Stomach smooth muscle (tissue), 2 donors: Measurements from ENCODE around the gene CD300C.

Experiments used
- H3K27ac ChIP-seq: one replicate; pipeline ENCODE4 v1.7.0; 2013; ENCODE audit warnings: mild to moderate bottlenecking, low read length, inconsistent platforms
- H3K27me3 ChIP-seq, 2 donors: one replicate each; pipeline ENCODE4 v1.7.0; 2013; ENCODE audit warnings: low read length in 2 of 2; ENCODE audit not compliant: insufficient read depth in 2 of 2, control insufficient read depth in 1 of 2
- H3K36me3 ChIP-seq, 2 donors: one replicate each; pipeline ENCODE4 v1.7.0; 2013; ENCODE audit warnings: low read length in 2 of 2; ENCODE audit not compliant: control insufficient read depth in 2 of 2, insufficient read depth in 2 of 2
- H3K4me1 ChIP-seq: one replicate; pipeline ENCODE4 v1.7.0; 2013; ENCODE audit warnings: low read length; ENCODE audit not compliant: control insufficient read depth, insufficient read depth
- H3K4me3 ChIP-seq, 2 donors: one replicate each; pipeline ENCODE4 v1.7.0; 2013; ENCODE audit warnings: low read length in 2 of 2
- H3K9ac ChIP-seq, 2 donors: one replicate each; pipeline ENCODE4 v1.7.0; 2013; ENCODE audit warnings: low read length in 2 of 2, mild to moderate bottlenecking in 1 of 2
- H3K9me3 ChIP-seq, 2 donors: one replicate each; pipeline ENCODE4 v1.7.0; 2013; ENCODE audit warnings: low read length in 2 of 2; ENCODE audit not compliant: control insufficient read depth in 2 of 2
- donor health status: healthy.
- donor health status: Pancreatic carcinoma.

CD300C gene

DNA sequence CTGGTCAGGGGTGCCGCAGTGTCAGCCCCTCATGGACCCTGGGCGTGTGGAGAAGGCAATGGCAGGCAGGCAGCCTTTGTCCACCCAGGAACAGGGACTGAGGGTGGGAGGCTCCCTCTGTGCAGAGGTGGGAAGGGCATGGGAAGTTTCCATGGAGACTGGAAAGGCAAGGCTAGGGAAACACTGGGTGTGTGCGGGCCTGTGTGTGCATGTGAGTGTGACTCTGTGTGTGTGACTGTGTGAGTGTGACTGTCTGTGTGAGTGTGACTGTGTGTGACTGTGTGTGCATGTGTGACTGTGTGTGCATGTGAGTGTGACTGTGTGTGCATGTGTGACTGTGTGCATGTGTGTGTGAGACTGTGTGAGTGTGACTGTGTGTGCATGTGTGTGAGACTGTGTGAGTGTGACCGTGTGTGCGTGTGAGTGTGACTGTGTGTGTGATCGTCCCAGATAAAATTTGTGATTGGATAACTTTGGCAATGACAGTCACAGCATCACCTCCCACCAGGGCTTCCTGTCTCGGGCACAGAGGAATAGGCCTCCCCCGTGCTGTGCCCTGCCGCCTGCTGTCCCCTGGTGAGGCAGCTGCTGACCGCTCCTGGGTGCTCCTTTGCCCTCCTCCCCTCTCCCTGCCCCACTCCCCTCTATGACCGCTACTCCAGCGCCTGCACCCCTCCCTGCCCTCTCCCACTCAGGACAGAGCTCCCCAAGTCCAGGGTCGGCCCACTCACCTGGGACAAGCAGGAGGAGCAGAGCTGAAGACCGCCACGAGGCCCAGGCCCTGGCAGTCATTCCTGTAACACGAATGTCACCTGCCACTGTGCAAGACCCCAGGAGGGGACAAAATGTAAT is 698 bp downstream of the CD300C start:
- Histone ChIP-seq H3K4me1 (no peaks in the 10 kb centered on the region), H3K27me3 (peaks cover 1 to 2% of the 10 kb centered on the region in 2 donors), H3K9me3 (no peaks in the 10 kb centered on the region), H3K4me3 (no peak overlapping the region), H3K9ac (no peak overlapping the region), H3K27ac (no peak overlapping the region), H3K36me3 (no peaks in the 10 kb centered on the region)

DNA sequence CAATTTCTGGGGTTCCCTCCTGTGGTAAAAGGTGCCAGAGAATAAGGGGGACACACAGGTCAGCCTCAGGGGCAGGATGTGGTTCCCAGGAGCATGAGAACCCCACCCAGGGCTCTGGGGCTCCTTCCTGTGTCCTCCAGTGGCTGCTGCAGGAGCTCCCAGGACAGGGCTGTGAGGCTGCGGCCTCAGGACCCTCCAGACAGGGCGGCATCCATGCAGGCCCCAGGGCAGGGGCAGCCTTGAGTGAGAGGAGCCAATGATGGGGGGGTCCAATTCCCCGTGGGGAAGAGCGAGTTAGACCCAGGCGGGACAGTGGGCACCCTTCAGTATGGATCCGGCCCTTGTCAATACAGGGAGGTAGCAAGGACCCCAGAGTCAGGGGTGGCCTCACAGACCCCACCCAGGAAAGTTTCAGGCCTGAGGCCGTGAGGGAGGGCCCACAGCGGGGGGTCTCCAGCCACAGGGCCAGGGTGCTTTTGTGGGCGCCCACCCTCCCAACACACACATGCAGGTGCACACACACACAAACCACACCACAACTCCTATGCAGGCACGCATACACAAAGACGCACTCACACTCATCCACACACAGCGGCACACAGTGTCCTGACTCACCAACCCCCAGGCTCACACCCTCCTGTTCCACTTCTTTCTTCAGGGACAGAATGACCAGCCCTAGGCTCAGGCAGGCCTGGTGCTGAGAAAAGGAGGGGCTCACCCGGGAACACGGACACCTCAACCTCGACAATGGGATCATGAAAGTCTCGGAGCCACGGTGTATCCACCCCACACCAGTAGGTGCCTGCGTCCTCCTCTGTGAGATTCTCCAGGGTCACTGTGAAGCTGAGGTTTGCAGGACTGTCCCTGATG is 1.8 kb downstream of the CD300C start:
- Histone ChIP-seq H3K27ac (no peak overlapping the region), H3K27me3 (peaks cover 0 to 2% of the 10 kb centered on the region in 2 donors), H3K9ac (no peak overlapping the region), H3K4me3 (no peak overlapping the region), H3K36me3 (no peaks in the 10 kb centered on the region), H3K4me1 (no peaks in the 10 kb centered on the region), H3K9me3 (no peaks in the 10 kb centered on the region)

DNA sequence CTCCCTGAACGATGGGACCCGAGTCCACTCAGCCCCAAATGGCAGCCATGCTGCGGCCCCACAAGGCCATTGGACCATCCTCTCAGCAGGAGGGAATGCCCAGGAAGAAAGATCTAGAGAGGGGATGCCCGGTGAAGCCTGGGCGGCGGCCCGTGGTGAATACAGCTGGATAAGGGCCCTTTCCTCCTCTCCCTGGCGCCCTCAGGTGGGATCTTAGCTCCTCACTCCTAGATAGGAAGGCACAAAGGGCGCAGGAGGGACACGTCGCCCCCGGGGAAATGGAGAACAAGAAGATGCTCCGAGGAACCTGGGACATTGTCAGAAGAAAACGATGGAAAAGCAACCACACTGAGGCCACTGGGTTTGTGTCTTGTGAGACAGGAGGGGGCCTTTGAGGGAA is 2.5 kb downstream of the CD300C start:
- Histone ChIP-seq H3K9ac (no peak overlapping the region), H3K4me1 (no peaks in the 10 kb centered on the region), H3K27ac (no peak overlapping the region), H3K9me3 (no peaks in the 10 kb centered on the region), H3K27me3 (peaks cover 0 to 6% of the 10 kb centered on the region in 2 donors), H3K4me3 (no peak overlapping the region), H3K36me3 (no peaks in the 10 kb centered on the region)

DNA sequence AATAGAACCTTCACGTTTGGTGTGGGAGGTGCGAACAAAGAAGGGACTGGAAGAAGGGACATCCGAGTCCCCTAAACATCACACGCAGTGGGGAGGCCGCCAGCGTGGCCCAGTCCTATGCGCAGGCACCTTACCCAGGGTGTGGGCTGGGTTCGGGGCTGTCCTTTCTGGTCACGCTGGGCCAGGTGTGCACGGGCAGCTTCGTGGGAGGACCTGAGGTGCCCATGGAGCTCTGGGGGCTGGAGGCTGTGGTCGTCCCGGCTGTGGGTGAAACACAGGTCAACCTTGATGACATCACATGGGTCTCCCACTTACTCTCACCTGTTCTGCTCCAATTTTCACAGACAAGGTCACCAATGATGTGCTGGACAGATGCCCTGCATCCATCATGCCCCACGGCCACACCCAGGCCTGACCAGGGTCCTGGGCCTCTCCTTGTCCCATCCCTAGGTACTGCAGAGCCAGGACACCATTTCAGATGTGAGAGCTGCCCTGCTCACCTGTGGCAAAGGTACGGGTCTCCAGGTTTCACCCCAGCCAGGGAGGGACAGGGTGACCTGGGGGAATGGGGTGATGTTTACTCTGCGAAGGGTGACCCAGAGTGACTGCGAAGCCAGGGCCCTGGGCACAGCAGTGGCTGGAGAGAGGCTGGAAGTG is 3.1 kb downstream of the CD300C start:
- peaks cover 0 to 6% of the 10 kb centered on the region in 2 donors for H3K27me3 ChIP-seq
- H3K36me3 ChIP-seq, result no peaks in the 10 kb centered on the region
- H3K4me3 ChIP-seq, result no peak overlapping the region
- no peak overlapping the region for H3K27ac ChIP-seq
- H3K9me3 ChIP-seq, result no peaks in the 10 kb centered on the region
- H3K9ac ChIP-seq, result no peak overlapping the region
- no peaks in the 10 kb centered on the region for H3K4me1 ChIP-seq

DNA sequence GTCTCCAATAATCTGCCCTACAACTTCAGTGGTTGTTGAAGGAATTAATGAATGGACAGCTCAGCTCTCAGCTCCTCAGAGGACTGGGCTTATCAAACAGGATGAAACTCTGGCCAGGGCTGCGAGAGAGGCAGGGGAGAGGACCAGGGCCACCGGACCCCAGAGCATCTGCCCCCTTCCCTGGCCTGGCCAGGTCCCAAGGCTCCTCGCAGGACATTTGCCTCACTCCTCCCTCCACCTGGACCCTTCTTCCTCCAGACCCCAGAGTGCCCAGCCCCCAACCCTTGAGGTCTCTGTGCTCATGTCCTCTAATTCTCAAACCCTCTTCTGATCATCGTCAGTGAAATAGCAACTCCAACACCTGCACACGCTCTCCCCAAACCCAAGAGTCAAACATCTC is 3.7 kb downstream of the CD300C start:
- no peak overlapping the region for H3K9ac ChIP-seq
- no peaks in the 10 kb centered on the region for H3K4me1 ChIP-seq
- no peak overlapping the region for H3K27ac ChIP-seq
- no peaks in the 10 kb centered on the region for H3K9me3 ChIP-seq
- peaks cover 0 to 6% of the 10 kb centered on the region in 2 donors for H3K27me3 ChIP-seq
- H3K4me3 ChIP-seq, result no peak overlapping the region
- no peaks in the 10 kb centered on the region for H3K36me3 ChIP-seq

DNA sequence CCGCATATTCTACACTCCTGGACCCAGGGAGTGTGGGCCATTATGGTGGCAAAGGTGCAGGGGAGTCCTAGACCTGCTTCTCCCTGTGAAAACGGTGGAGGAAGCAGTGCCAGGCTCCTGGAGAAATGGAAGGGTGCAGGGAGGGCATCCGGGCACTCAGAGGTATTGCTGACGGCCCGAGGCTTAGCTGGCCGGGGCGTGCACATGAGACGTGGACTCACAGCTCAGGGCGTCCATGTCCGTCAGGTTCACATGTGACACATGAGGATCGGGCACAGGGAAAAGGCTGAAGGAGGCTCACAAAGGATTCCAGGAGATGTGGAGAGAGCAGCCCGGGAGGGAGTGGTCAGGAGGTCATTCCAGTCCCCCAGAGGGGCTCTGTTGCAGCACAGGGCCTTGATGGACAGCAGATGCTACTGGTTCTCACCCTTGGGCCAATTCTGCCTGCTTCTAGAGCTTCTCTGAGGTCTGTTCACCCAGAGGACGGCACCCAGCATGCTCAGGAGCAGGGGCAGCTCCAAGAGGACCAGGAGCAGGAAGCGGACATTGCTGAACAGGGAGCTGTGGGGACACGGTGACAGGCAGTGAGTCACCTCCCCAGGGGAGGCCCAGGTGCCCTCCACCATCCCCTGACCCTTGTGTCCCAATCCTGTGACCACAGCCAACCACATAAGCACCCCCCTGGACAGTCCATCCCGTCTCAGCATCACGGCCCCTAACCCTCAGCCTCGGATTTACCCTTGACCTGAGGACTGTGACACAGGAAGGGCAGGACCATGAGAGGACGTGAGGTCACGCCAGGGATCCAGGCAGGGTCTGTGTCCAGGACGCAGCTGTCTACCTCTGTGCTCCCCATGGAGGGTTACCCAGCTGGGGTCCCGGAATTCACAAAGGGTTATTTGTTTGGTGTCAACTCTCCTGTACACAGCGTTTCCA is 4.5 kb downstream of the CD300C start:
- peaks cover 0 to 6% of the 10 kb centered on the region in 2 donors for H3K27me3 ChIP-seq
- H3K4me3 ChIP-seq, result no peak overlapping the region
- no peak overlapping the region for H3K9ac ChIP-seq
- no peak overlapping the region for H3K27ac ChIP-seq
- H3K9me3 ChIP-seq, result no peaks in the 10 kb centered on the region
- no peaks in the 10 kb centered on the region for H3K4me1 ChIP-seq
- H3K36me3 ChIP-seq, result no peaks in the 10 kb centered on the region

DNA sequence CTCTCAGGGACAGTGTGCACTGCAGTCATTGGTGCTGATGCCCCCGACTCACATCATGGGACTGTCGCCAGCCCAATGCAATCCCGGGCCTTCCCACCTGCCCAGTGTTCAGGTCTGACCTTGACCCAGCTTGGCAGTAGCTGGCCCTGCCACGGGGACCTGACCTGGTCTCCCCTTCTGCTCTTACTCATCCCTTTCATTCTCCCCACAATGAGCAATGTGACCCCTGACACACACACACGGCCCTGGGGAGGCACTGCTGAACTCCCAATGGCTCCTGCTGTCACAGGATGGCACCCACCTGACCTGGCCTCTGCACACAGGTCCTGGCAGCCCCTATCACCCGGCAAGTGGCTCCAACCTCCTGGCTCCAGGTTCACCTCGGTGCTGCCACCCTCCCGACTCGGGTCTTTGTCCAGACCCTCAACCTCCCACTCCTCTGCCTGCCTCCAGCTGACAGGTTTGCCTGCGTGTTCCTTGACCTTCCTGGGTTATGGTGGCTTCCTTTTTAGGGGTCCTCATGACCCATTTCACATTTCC is 6.6 kb downstream of the CD300C start:
- no peaks in the 10 kb centered on the region for H3K36me3 ChIP-seq
- H3K9me3 ChIP-seq, result no peaks in the 10 kb centered on the region
- no peak overlapping the region for H3K4me3 ChIP-seq
- H3K4me1 ChIP-seq, result no peaks in the 10 kb centered on the region
- H3K27ac ChIP-seq, result no peak overlapping the region
- H3K27me3 ChIP-seq, result peaks cover 0 to 6% of the 10 kb centered on the region in 2 donors
- H3K9ac ChIP-seq, result no peak overlapping the region

DNA sequence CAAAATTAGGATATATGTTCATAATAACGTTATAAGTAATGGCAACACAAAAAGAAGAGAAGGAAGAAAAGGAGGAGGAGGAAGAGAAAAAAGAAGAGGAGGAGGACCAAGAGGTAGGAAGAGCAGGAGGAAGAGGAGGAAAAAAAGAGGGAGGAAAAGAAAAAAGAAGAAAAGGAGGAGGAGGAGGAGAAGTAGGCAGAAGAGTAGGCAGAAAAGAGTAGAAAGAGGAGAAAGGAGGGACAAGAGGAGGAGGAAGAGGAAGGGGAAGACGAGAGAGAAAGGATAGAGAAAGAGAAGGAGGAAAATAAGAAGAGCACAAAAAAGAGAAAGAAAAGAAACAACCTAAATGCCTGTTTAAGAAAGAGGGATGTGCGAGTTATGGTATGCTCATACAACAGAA is 9.0 kb downstream of the CD300C start:
- H3K9me3 ChIP-seq, result no peaks in the 10 kb centered on the region
- no peak overlapping the region for H3K9ac ChIP-seq
- H3K27me3 ChIP-seq, result peaks cover 0 to 5% of the 10 kb centered on the region in 2 donors
- H3K4me3 ChIP-seq, result no peak overlapping the region
- H3K36me3 ChIP-seq, result no peaks in the 10 kb centered on the region
- no peaks in the 10 kb centered on the region for H3K4me1 ChIP-seq
- H3K27ac ChIP-seq, result no peak overlapping the region

DNA sequence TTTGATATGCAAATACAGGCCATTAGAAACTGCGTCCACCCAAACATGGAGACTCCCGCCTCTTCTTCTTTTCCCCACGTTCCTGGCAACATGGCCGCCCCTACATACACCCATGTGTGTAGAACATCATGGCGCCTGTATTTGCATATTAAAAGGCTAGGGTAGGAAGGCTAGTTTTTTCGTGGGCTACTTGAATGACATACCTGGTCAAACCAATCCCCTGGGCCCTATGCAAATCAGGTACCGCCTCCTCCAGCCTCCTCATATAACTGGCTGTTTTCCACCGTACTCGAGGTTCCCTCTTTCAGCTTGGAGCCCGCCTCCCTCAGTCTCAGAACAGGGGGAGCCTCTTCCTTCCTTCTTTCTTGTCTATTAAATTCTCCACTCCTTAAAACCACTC is 13.8 kb downstream of the CD300C start:
- Histone ChIP-seq H3K9ac (no peak overlapping the region), H3K27ac (no peak overlapping the region), H3K27me3 (peaks cover 0 to 2% of the 10 kb centered on the region in 2 donors), H3K4me3 (no peak overlapping the region), H3K4me1 (no peaks in the 10 kb centered on the region), H3K9me3 (no peaks in the 10 kb centered on the region), H3K36me3 (no peaks in the 10 kb centered on the region)
